Medulla oblongata (tissue), 1 donor: ENCODE data around the gene PLXNB1.

ENCODE experiments used
- DNase-seq: peaks from one replicate; pipeline ENCODE4 v3.0.0-alpha.2; 2015; ENCODE audit errors: extremely low spot score

PLXNB1 gene

DNA sequence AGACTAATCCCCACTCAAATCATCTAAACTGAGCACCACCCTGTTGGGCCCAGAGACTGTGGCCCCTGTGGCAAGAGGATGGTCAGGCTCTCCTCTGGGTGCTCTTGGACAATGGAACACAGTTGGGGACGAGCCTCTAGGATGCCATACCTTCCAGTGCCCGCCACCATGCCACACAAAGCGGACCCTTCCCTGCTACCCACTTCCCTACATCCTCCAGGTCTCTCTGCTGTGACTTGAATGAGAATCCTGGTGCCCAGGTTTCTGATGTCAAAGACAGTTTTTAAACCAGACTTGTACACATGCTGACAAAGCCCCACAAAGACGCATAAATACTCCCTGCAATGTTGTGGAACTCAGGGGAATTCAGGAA is 5.3 kb upstream of the PLXNB1 start:
- DNase-seq: no peak

DNA sequence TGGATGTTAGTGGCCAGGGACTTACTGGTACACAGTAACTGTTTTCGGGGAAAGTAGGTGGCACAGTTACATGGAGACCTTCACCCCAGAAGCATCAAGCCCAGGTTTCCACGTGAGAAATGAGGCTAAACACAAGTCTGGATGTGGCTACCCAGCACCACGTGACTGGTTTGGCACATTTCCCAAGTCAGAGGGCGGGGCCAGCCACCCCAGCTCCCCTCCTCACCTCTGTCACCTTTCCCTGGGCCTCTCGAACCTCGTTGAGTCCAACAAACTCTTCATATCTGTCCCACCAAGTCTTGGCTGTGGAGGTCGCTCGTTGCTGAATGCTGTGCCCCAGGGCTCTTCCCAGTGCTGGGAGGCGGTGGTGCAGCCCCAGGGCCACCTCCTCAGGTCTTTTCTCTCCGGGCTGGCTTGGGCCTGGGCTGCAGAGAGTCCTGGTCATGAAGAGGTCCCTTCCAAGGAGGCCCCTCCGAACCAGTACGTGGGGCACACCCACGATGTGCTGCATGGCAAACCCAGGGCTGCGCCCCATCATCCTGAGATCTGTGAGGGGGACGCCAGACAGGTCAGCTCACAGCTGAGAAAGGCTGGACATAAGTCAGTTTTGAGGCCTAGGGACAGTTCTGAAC is 4.8 kb upstream of the PLXNB1 start:
- DNase-seq: no peak

DNA sequence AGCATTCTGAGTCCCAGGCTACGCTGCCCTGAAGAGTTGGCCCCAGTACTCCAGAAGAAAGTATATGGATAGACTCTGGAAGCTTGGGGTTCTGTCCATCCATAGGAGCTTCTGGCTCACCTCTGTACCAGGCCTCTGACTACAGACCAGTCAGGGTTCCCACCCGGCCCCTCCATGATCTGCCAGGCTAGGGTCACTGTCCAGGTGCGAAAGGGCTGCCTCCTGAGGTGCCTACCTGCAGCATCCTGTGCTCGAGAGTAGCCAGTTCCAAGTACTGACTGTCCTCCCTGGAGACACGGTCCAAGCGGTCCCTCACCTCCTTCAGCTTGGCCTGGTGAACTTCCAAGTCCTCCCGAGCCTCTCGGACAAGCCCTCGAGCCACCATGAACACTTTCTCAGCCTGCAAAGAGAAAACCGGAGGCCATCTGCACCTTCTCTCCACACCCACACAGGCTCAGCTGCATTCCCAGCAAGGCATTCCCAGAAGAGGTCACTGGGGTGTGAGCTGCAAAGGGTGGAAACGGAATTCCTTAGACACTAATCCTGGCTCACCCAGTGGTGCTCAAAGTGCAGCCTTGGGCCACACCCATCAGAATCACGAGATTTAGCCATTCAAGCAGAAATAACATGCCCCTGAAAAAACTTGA is 3.7 kb upstream of the PLXNB1 start:
- no peak for DNase-seq

DNA sequence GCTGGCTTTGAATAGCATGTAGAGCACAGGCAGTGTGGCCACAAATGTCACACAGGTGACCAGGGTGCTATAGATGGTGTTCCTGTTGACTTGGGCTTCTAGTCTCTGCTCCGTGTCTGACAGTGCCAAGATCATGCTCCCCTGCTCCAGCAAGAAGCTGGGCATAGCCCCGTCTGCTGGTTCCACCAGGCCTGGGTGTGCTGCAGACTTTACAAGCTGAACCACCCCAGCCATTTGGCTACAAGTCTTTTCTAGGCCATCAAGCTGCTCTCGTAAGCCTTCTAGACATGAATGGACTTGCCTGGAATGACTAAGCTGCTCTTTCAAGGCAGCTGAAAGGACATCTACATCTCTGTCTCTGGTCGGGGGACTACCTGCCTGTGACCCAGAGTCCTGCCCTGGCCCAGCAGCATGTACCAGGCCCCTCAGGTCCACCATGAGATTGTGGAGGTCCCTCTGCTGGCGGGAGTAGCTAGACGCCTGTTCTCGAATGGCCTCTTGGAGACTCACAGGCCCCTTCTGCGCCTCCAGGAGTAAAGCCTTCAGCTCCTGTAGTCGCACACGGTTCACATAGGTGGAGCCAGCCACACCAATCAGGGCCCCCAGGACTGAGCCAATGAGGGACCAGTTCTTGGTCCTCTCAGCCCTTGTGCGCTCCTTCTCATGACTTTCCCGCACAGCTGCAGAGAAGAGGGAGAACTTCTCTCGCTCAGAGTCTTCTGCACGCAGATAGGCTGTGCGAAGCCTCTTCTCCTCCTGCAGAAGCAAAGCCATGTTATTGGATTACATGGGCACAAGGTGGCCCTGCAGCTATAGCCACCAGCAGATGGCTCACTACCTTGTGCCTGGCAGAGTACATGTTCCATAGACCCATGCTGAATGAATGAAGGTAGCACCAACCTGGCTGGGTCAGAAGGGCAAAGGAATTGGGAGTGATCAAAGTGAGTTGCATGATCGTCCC is 2.8 kb upstream of the PLXNB1 start:
- no peak for DNase-seq

DNA sequence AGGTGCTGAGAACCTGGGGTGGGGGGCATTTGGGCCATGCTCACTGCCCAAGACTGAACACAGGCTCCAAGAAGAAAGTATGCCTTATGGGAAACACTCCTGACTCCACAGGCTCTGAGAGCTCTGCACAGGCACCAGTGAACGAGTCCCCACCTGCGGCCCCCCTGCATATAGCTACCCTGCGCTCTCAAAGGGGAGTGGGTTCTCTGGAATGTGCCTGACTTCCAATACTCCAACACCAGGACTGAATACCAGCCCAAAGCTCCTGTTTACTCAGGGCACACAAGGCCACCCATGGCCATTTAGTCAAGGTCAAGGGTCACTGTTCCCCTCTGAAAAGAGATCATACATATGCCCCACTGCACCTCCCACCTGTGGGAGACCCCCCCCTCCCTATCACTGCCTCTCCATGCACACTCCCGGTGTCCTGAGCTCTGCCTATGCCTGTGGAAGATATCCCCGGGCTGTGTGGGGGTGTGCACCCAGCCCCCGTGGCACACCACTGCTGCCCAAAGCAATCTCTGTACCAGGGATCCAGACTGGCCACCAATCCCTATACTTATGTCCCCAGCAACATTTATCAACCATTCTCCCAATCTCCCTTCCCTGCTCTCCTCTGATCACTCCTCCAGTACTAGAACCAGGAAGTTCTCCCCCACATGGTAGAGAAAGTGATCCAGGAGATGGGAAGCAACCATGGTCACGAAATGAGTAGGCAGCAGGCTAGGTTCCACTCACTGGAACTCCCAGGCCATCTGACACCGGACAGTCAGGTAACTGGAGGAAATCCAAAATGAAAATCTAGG is 1.5 kb upstream of the PLXNB1 start:
- no peak for DNase-seq

DNA sequence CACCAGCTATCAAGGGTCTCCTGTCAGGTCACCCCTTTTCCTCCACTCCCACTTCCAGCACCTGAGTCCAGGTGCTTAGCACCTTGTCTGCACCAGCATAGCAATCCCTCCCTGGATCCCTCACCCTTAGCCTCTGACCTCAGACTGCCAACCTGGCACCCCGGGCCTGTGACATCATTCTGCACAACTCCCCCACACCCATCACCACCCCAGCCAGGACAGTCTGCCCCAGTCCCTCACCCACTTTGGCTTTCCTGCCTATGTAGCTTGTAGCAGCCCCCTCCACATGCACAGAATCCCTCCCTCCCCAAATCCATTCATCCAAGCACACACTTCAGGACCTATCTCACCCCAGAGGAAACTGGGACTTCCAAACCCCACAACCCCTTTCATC is 819 bp upstream of the PLXNB1 start:
- DNase-seq: no peak

DNA sequence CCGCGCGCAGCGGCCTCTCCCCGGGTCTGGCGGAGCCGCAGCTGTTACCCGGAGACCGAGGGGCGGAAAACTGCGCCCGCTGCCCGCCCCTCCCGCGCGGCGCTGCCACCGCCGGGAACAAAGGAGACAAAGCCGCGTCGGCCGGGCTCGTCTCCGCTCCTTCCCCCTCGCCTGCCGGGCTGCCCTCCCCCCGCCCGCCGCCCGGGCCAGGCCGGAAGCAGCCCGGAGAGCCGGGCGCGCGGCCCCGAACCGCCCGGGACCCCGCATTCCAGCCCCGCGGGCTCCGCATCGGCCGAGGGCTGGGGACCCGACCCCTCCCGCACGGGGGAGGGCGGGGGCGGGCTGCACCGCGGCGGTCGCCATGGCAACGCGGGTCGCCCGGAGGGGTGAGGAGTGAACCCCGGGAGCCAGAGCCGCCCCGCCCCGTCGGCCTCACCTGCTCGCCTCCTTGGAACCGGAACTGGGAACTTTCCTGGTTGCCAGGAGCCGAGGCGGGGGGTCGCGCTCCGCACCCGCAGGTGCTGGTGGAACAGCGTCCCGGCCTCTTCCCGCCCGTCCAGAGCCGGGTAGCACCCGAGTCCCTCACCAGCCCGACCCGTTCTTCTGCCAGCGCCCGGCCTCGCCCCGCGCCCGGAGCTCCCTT is 448 bp downstream of the PLXNB1 start:
- DNase-seq: peak; percentile 78

DNA sequence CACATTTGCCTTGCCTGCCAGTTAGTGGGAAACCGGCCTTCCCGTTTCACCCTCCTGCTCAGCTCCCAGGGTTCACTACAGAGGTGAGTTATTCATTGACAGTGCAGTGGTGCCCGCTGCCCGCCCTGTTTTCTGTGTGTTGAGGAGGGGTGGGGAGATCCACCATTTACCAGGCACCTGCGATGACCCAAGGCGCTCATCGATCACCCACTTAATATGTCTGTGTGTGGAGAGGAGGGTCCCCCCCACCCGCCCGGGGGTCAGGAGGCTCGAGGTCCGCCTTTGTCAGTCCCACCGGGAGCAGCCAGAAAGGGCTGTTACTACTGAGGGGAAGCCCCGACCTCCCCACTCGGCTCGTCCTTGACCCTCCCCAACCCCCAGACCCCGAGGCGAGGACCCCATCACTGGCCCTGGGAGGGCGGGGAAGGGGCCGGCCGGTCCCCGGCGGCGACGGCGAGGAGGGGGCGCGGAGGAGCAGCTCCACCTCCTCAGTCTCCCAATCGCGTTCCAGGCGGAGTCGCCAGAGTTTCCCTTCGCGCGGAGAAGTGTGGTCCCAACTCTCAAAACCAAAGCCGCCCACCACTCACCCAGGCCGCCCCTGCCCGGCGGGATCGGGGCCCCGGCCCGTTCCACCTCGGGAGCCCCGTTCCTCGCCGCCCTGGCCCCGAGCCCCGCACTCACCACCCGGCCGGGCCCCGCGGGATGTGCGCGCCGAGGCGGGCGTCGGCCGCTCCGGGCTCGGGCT is 1.1 kb downstream of the PLXNB1 start:
- DNase-seq: peak; percentile 46

DNA sequence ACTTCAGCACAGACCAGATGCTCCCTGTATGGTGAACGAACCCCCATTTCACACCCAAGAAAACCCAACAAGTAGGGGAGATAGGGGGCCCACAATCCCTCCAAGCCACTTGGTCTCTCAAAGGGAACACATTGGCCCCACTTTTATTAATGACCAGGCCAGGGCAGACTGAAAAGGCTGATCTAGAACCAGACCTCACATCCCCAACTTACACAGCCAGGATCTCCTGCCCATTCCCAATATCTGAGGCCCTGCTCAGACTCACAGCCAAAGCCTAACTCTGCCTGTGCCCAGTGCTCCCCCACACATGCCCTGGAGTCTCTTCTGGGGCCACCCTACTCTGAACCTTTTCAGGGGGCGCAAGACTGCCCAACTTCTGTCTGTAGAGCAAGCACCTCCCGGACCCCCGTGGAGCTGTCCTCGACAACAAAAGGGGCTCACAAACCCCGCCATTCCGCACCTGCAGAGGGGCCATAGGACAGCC is 1.8 kb downstream of the PLXNB1 start:
- no peak for DNase-seq

DNA sequence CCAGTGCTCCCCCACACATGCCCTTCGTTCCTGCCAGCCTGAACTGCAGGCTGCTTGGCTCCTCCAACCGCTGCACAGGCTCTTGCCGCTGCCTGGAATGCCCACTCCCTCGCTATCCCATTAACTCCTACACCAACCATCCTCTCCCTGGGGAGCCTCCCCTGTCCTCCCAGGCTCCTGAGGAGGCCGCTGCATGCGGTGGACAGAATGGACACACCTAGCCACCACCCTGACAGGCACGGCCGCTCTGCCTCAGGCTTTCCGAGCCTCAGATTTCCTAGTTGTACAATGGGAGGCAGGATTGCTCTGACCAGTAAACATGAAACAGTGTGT is 2.3 kb downstream of the PLXNB1 start:
- peak; percentile 48 for DNase-seq

DNA sequence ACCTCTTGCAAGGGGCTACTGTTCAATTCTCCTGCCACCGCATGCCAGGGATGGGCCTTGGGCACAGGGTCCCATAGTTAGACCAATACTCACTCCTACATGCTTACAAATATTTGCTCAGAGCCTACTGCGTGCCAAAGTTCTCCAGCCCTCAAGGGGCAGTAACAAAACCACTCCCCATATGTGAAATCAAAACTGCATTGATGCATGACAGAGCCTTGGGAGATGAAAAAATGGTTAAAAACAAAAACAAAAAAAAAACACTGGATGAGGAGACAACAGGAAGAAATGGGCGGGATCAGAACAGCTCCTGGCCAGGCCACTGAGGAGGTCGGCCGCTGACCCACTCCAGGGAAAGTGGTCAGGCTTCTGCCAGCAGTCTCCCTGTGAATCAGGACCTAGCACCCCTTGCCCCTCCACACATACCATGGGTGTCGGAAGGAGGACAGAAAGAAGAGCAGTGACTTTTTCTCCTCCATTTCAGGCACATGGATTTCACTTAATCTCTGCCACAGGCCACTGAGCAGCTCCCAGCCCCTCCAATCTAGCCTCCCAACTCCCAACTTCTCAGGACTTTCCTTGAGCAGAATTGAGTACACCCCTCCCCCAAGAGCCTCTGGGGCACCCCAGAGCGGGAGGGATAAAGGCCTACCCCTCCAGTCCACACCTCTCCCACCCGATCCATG is 2.8 kb downstream of the PLXNB1 start:
- DNase-seq: no peak

DNA sequence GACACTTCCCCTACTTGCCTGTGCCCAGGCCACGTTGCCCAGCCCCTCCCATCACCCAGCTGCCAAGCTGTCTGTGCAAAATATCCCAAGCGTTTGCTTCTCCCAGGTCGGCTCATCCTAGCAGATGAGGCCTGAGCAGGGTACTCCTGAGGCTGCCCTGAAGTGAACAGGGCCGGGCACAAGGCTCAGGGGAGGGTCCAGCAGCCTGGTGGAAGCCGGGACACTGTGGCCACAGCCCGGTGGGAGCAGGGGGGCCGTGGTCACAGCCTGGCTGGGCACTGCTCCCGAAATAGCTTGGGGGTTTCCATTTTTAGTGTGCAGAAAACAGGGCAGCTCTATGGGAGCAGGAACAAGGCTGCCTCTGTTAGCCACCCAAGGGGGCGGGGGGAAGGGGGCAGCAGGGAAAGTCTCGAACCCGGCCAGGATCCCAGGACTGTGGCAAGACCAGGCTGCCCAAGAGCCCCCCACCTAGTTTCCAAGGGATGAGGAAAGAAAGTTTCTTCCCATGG is 3.4 kb downstream of the PLXNB1 start:
- peak; percentile 94 for DNase-seq

DNA sequence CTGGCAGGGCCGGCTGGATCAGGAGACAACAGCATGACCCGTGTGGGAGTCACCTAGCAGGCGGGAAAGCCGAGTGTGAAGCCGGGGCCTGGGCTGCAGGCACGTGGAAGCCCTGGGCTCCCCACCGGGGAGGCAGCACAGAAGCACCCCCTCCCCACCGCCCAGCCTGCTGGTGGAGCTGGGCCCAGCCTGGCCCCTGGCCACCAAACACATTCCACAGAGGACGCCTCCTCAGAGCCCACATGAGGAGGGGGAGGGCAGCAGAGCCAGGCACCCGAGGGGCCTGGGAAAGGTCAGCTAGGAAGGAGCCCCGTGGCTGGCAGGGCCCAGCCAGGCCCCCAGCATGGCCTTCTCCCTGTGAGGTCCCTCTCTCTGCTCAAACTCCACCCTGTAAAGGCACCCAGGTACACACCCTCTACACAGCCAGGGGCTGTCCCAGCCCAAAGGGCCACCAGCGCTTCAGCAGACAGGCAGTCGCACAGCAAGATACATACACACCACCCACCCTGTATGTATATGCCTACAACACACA is 4.5 kb downstream of the PLXNB1 start:
- DNase-seq: peak; percentile 75

DNA sequence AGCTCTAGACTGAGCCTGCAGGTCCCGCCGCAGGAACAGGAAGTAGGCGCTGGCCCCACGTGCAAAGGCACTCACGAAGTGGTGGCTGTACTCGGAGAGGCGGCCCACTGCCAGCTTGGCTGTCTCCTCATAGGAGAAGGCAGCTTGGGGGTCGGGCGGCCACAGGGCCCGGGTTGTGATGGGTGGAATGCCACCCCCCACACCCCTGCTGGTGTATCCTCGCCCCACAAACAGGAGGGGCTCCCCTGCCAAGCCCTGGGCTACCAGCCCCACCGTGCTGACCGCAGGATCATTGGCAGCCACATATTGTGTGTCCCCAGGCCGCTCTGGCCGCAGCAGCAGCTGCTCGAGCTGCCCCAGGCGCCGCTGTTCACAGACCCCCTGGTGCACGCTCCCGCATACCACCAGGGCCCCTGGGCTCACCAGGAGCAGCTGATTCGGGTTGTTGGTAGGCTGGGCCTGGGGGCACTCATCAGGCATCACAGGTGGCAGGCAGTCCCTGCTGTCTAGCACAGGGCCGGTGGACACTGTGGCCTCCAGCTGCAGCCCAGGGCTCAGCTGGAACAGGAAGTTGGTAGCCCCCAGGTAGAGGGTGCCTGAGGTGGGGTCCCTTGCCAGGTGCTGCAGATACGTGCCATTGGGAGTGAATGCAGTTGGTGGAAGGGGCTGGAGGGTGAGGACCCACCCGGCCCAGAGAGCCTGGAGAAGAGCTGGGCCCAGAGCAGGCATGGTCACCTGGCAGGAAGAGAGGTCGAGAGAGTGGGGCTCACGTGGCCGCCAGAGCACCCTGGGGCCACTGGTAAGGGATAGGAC is 5.8 kb downstream of the PLXNB1 start:
- DNase-seq: no peak

DNA sequence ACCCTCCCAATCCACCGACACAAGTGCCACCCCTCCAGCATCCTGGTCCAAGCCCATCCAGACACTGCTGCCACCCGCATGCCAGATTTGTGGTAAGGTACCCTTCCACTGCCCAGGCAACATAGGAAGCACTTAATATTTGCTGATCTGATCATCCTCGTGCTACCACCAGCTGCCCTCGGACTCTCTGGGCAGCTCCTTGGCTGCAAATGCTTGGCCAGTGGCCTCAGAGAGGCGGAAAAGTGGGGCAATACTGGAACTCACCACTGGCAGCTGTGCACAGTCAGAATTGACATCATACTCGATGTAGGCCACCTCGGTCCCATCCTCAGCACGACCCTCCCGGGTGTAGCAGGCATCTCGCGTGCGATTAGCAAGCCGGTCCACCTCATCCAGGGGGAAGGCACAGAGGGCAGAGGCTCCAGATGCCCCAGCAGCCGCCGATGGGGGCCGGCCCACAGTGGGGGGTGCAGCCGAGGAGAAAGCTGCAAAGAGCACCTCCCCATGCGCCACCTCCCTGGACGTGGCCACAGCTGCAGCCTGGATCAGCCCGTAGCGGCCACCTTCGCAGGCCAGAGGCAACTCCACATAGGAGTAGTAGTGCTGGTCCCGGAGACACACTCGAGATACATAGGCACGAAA is 6.5 kb downstream of the PLXNB1 start:
- no peak for DNase-seq

DNA sequence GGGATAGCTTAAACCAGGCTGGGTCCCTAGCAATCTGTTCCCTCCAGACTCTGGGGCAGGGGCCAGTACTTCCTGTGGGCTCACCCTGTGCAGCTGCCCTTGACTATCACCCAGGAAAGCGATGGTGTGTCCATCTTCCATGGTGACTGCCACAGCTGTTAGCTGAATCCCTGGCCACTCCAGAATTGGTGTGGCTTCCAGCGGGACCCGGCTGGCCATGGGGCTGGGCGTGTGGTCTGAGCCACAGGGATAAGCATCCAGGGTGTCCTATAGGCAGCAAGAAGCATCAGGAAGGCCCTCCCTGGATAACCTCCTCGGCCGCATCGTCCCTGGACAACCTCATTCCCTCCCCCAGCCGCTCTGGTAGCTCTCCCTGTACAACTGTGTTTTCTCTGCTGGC is 7.2 kb downstream of the PLXNB1 start:
- DNase-seq: no peak

DNA sequence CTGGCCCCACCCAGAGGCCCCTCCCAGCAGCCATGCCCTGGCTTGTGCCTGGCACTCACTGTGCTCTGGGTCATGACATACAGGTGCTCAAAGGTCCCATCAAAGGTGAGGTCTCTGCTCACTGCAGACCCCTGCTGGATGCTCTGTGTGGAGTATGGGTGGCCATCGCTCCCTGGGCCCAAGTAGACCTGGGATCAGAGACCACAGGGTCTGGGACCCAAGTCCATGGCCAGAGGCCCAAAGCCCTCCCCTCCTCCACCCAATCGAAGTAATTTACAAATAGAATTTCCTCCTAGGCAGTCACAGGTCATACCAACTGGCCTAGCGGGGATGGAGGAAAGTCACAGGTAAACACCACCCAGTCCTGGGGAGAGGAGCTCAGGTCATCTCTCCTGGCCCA is 7.6 kb downstream of the PLXNB1 start:
- no peak for DNase-seq

DNA sequence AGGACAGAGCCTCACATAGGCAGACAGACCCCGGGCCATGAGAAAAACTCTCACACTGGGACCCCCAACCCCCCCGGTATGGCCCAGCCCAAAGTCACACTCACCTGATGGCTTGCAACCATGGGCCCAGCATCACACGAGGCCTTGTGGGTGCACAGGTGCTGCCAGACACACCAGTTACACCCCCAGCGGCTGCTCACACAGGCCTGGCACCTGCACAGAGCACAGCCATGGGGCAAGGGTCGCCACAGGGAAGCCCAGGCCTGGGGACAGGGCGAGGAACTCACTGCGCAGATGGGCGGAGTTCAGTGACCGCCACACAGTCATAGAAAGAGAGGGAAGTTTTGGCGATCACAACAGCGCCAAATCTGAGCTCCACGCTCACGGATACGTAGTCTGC is 9.3 kb downstream of the PLXNB1 start:
- DNase-seq: no peak
